H1 (cell line): ENCODE results near the gene DNAL1. TPM values are rescaled to one million over a fixed set of nuclear protein-coding genes. Genes with fewer than 3 reads are reported as not detected.

Experiments used
- CHD7 ChIP-seq: fragments of 300-600 bp; sonication (generic); IDR thresholded peaks from 2 replicates; pipeline ENCODE4 v1.7.1; 2012; ENCODE audit warnings: low read length, moderate library complexity, mild to moderate bottlenecking, inconsistent platforms; ENCODE audit not compliant: insufficient replicate concordance
- MAX ChIP-seq: IDR thresholded peaks from 2 replicates; pipeline ENCODE4 v1.6.1; 2012; ENCODE audit warnings: inconsistent platforms
- PHF8 ChIP-seq: fragments of 200-600 bp; sonication (generic); conservative IDR thresholded peaks from 2 replicates; pipeline ENCODE4 v1.7.1; 2012; ENCODE audit warnings: low read depth, mild to moderate bottlenecking, inconsistent platforms, low read length, moderate library complexity
- RAD21 ChIP-seq, 2 experiments: IDR thresholded peaks in 1 of 2; conservative IDR thresholded peaks in 1 of 2; 2 replicates each; pipeline ENCODE4 v1.6.1; 2011; ENCODE audit warnings: low read depth in 2 of 2, low read length in 2 of 2, improper control_type of control experiment in 1 of 2, inconsistent platforms in 1 of 2, mild to moderate bottlenecking in 1 of 2, moderate library complexity in 1 of 2
- SAP30 ChIP-seq: fragments of 300-600 bp; sonication (generic); IDR thresholded peaks from 2 replicates; pipeline ENCODE4 v1.7.1; 2012; ENCODE audit warnings: low read length, moderate library complexity, mild to moderate bottlenecking, inconsistent platforms; ENCODE audit not compliant: insufficient read depth, insufficient replicate concordance
- USF2 ChIP-seq: IDR thresholded peaks from 2 replicates; pipeline ENCODE4 v1.6.1; 2011; ENCODE audit warnings: low read length, improper control_type of control experiment
- polyA plus RNA-seq, 7 experiments: library from polyadenylated mRNA; depleted of rRNA in 3 of 7; stranded (reverse) in 5 of 7; unstranded in 2 of 7; fragments of >200 nt in 5 of 7; fragments of 200-250 nt in 2 of 7; gene quantifications; 1 replicate in 5 of 7; 2 replicates in 1 of 7; 4 replicates in 1 of 7; pipeline versions ENCODE4 v1.2.1 to v1.2.3, GENCODE V29; 2011 to 2013; ENCODE audit warnings: missing spikeins in 2 of 7, mixed read lengths in 2 of 7
- total RNA-seq: library from RNA; stranded (reverse); fragmentation: NEBNext Ultra II Directional; extraction: Animal tissue kit (Norgen Biotek cat#: 25700); gene quantifications from 2 replicates; pipeline ENCODE4 v1.2.1, GENCODE V29; 2021

DNAL1 gene
- total and polyA plus RNA-seq, 2 of the 8 experiments (the other 6 are each of a cell fraction or from before 2014, with no cell fraction given), result 2.8 to 16.8 TPM

- peak; percentile 24 for TF ChIP-seq CHD7
- TF ChIP-seq SAP30, result no peak
- peak; percentile 32; the same call in 1 of the 2 replicates for TF ChIP-seq PHF8
- peak; percentile 64 for TF ChIP-seq MAX
- peak; percentile 81 to 84 for TF ChIP-seq RAD21 (IDR thresholded peaks at IDR 0.05 in 1 of 2, conservative IDR thresholded peaks at IDR 0.05 in 1 of 2; ENCODE audit: low read depth in 2 of 2, low read length in 2 of 2)
- TF ChIP-seq USF2, result peak; percentile 69
Observed at GRCh38 chr14:73633116-73634010, 11.4 kb upstream of the DNAL1 start (continued).
